ENCODE results near the gene IL25. TPM values are rescaled to one million over a fixed set of nuclear protein-coding genes. Genes with fewer than 3 reads are reported as not detected.

IL25 gene
- total RNA-seq, 3 donors from 2014 or later (not counting 1 experiment from before 2014, with no cell fraction given), result not detected

- no peak for TF ChIP-seq CTCF (IDR thresholded peaks at IDR 0.05)
- intact Hi-C loops (cut with micrococcal nuclease), result no loop called here
- H3K4me3 Mint-ChIP-seq, result no peak overlapping the region
- no peak overlapping the region for H3K27ac ChIP-seq (ENCODE audit: low read length)
- no peaks in the 10 kb centered on the region for H3K27me3 ChIP-seq (ENCODE audit: control insufficient read depth, insufficient read depth, low read length)
- H3K4me1 Mint-ChIP-seq, result no peaks in the 10 kb centered on the region
- H3K9me3 Mint-ChIP-seq, result no peaks in the 10 kb centered on the region
- no peak for DNase-seq
- no peaks in the 10 kb centered on the region for H3K36me3 Mint-ChIP-seq
- H3K27ac Mint-ChIP-seq, result no peak overlapping the region
- no peaks in the 10 kb centered on the region for H3K9me3 ChIP-seq (ENCODE audit: control insufficient read depth, insufficient read depth, low read length)
- peaks cover 2 to 5% of the 10 kb centered on the region in 2 donors for H3K27me3 Mint-ChIP-seq (ENCODE audit: low read depth in 2 of 2)
- WGBS (ENCODE audit: insufficient coverage), result 84% methylated on average over 4 of the region's 4 CpGs
- no peaks in the 10 kb centered on the region for H3K4me1 ChIP-seq (ENCODE audit: control insufficient read depth, insufficient read depth, low read length)
- H3K4me3 ChIP-seq (ENCODE audit: low read length), result no peak overlapping the region
- ATAC-seq, result no peak
- no peaks in the 10 kb centered on the region for H3K36me3 ChIP-seq (ENCODE audit: control insufficient read depth, insufficient read depth, low read length)
Measured at GRCh38 chr14:23401291-23401690, 28.7 kb downstream of the IL25 start.

GRCh38 chr14:23402296-23403138 lies 29.9 kb downstream of the IL25 start:
- Mint-ChIP-seq H3K27me3 (ENCODE audit: low read depth in 2 of 2) (peaks cover 2 to 8% of the 10 kb centered on the region in 2 donors), H3K4me1 (no peaks in the 10 kb centered on the region), H3K9me3 (no peaks in the 10 kb centered on the region), H3K27ac (no peak overlapping the region), H3K36me3 (no peaks in the 10 kb centered on the region), H3K4me3 (no peak overlapping the region)
- WGBS (ENCODE audit: insufficient coverage), result 83% methylated on average over 25 of the region's 25 CpGs
- no peaks in the 10 kb centered on the region for H3K36me3 ChIP-seq (ENCODE audit: control insufficient read depth, insufficient read depth, low read length)
- TF ChIP-seq CTCF (IDR thresholded peaks at IDR 0.05), result no peak
- no peaks in the 10 kb centered on the region for H3K4me1 ChIP-seq (ENCODE audit: control insufficient read depth, insufficient read depth, low read length)
- no peak overlapping the region for H3K27ac ChIP-seq (ENCODE audit: low read length)
- ATAC-seq (no peak), DNase-seq (no peak)
- H3K9me3 ChIP-seq (ENCODE audit: control insufficient read depth, insufficient read depth, low read length), result no peaks in the 10 kb centered on the region
- H3K27me3 ChIP-seq (ENCODE audit: control insufficient read depth, insufficient read depth, low read length), result no peaks in the 10 kb centered on the region
- intact Hi-C loops (cut with micrococcal nuclease), result no loop called here
- H3K4me3 ChIP-seq (ENCODE audit: low read length), result no peak overlapping the region

- WGBS (ENCODE audit: insufficient coverage), result 56% methylated on average over 7 of the region's 7 CpGs
- no peaks in the 10 kb centered on the region for H3K27me3 ChIP-seq (ENCODE audit: control insufficient read depth, insufficient read depth, low read length)
- intact Hi-C loops (cut with micrococcal nuclease), result no loop called here
- no peaks in the 10 kb centered on the region for H3K36me3 ChIP-seq (ENCODE audit: control insufficient read depth, insufficient read depth, low read length)
- H3K9me3 ChIP-seq (ENCODE audit: control insufficient read depth, insufficient read depth, low read length), result no peaks in the 10 kb centered on the region
- no peak overlapping the region for H3K27ac ChIP-seq (ENCODE audit: low read length)
- no peak overlapping the region for H3K4me3 ChIP-seq (ENCODE audit: low read length)
- TF ChIP-seq CTCF (IDR thresholded peaks at IDR 0.05), result no peak
- H3K4me1 Mint-ChIP-seq, result no peaks in the 10 kb centered on the region
- no peaks in the 10 kb centered on the region for H3K36me3 Mint-ChIP-seq
- no peaks in the 10 kb centered on the region for H3K4me1 ChIP-seq (ENCODE audit: control insufficient read depth, insufficient read depth, low read length)
- H3K27ac Mint-ChIP-seq, result no peak overlapping the region
- H3K27me3 Mint-ChIP-seq (ENCODE audit: low read depth in 2 of 2), result peaks cover 2 to 8% of the 10 kb centered on the region in 2 donors
- ATAC-seq, result no peak
- no peak for DNase-seq
- no peak overlapping the region for H3K4me3 Mint-ChIP-seq
- no peaks in the 10 kb centered on the region for H3K9me3 Mint-ChIP-seq
Measured at GRCh38 chr14:23403139-23403438, 30.5 kb downstream of the IL25 start.

GRCh38 chr14:23403908-23404307 lies 31.3 kb downstream of the IL25 start:
- no peaks in the 10 kb centered on the region for H3K4me1 ChIP-seq (ENCODE audit: control insufficient read depth, insufficient read depth, low read length)
- H3K4me3 Mint-ChIP-seq, result no peak overlapping the region
- WGBS (ENCODE audit: insufficient coverage), result 88% methylated on average over 4 of the region's 4 CpGs
- TF ChIP-seq CTCF (IDR thresholded peaks at IDR 0.05), result no peak
- H3K27me3 ChIP-seq (ENCODE audit: control insufficient read depth, insufficient read depth, low read length), result no peaks in the 10 kb centered on the region
- H3K27ac ChIP-seq (ENCODE audit: low read length), result no peak overlapping the region
- no peaks in the 10 kb centered on the region for H3K9me3 Mint-ChIP-seq
- no peaks in the 10 kb centered on the region for H3K4me1 Mint-ChIP-seq
- ATAC-seq (no peak), DNase-seq (no peak)
- H3K36me3 ChIP-seq (ENCODE audit: control insufficient read depth, insufficient read depth, low read length), result no peaks in the 10 kb centered on the region
- no peak overlapping the region for H3K27ac Mint-ChIP-seq
- no peaks in the 10 kb centered on the region for H3K9me3 ChIP-seq (ENCODE audit: control insufficient read depth, insufficient read depth, low read length)
- no peaks in the 10 kb centered on the region for H3K36me3 Mint-ChIP-seq
- intact Hi-C loops (cut with micrococcal nuclease), result no loop called here
- H3K4me3 ChIP-seq (ENCODE audit: low read length), result no peak overlapping the region
- H3K27me3 Mint-ChIP-seq (ENCODE audit: low read depth in 2 of 2), result peaks cover 0 to 8% of the 10 kb centered on the region in 2 donors

Data from natural killer cell (primary cell).